MM.1S (cell line): Measurements from ENCODE around the gene PSD.
"Not testable (repeated sequence)": the region's sequence is repeated elsewhere in the genome, so short reads cannot be mapped to it uniquely, and the experiment has no call there.

ENCODE experiments used
- DNase-seq: peaks from one replicate; pipeline ENCODE4 v3.0.0-alpha.2; 2015
- H2AFZ ChIP-seq: fragments of 300-600 bp; sonication (generic); 2 replicates; pipeline ENCODE4 v1.6.0; 2016; ENCODE audit warnings: antibody characterized with exemption, low read length
- H3F3A ChIP-seq: fragments of 300-600 bp; sonication (generic); 2 replicates; pipeline ENCODE4 v1.6.1; 2016; ENCODE audit warnings: mild to moderate bottlenecking, antibody characterized with exemption, low read length, moderate library complexity, mixed read lengths; ENCODE audit not compliant: insufficient read depth
- H3K27ac ChIP-seq: fragments of 300-600 bp; sonication (generic); 2 replicates; pipeline ENCODE4 v1.5.1; 2016; ENCODE audit warnings: mild to moderate bottlenecking, low read length
- H3K27me3 ChIP-seq: fragments of 300-600 bp; sonication (generic); replicated peaks from 2 replicates; pipeline ENCODE4 v1.6.0; 2016; ENCODE audit warnings: low read length; ENCODE audit not compliant: insufficient read depth
- H3K36me3 ChIP-seq: fragments of 300-600 bp; sonication (generic); replicated peaks from 2 replicates; pipeline ENCODE4 v1.6.1; 2016; ENCODE audit warnings: mild to moderate bottlenecking, low read length, mixed read lengths; ENCODE audit not compliant: insufficient read depth
- H3K4me1 ChIP-seq: fragments of 300-600 bp; sonication (generic); 2 replicates; pipeline ENCODE4 v1.6.1; 2016; ENCODE audit warnings: low read length, mixed read lengths
- H3K4me2 ChIP-seq: fragments of 300-600 bp; sonication (generic); 2 replicates; pipeline ENCODE4 v1.6.0; 2016; ENCODE audit warnings: low read depth, low read length
- H3K4me3 ChIP-seq: fragments of 300-600 bp; sonication (generic); 2 replicates; pipeline ENCODE4 v1.5.1; 2016; ENCODE audit warnings: low read length, mixed read lengths
- H3K79me2 ChIP-seq: fragments of 300-600 bp; sonication (generic); 2 replicates; pipeline ENCODE4 v1.6.1; 2016; ENCODE audit warnings: mixed run types, low read length, mixed read lengths
- H3K9ac ChIP-seq: fragments of 300-600 bp; sonication (generic); 2 replicates; pipeline ENCODE4 v1.6.1; 2016; ENCODE audit warnings: low read length, mixed read lengths
- H3K9me2 ChIP-seq: fragments of 300-600 bp; sonication (generic); replicated peaks from 2 replicates; pipeline ENCODE4 v1.6.1; 2016; ENCODE audit warnings: mild to moderate bottlenecking, low read length, mixed read lengths; ENCODE audit not compliant: insufficient read depth
- H3K9me3 ChIP-seq: fragments of 300-600 bp; sonication (generic); replicated peaks from 2 replicates; pipeline ENCODE4 v1.6.1; 2016; ENCODE audit warnings: mild to moderate bottlenecking, low read length, mixed read lengths; ENCODE audit not compliant: insufficient read depth
- H4K20me1 ChIP-seq: fragments of 300-600 bp; sonication (generic); 2 replicates; pipeline ENCODE4 v1.6.1; 2016; ENCODE audit warnings: mild to moderate bottlenecking, low read length, moderate library complexity, mixed read lengths; ENCODE audit not compliant: insufficient read depth
- EZH2 ChIP-seq: fragments of 300-600 bp; sonication (generic); optimal IDR thresholded peaks from 2 replicates; pipeline ENCODE3; 2017; ENCODE audit warnings: low read depth, mild to moderate bottlenecking, antibody characterized with exemption, low read length, mixed read lengths
- EZH2phosphoT487 ChIP-seq: fragments of 300-600 bp; sonication (generic); IDR thresholded peaks from 2 replicates; pipeline ENCODE4 v1.6.1; 2018; ENCODE audit warnings: antibody characterized with exemption, low read length
- TF ChIP-seq, protein P1 (sequence below): fragments of 300-600 bp; sonication (generic); IDR thresholded peaks from 2 replicates; pipeline ENCODE4 v1.5.1; 2016; ENCODE audit warnings: antibody characterized with exemption, low read length, mixed read lengths

PSD gene

DNA sequence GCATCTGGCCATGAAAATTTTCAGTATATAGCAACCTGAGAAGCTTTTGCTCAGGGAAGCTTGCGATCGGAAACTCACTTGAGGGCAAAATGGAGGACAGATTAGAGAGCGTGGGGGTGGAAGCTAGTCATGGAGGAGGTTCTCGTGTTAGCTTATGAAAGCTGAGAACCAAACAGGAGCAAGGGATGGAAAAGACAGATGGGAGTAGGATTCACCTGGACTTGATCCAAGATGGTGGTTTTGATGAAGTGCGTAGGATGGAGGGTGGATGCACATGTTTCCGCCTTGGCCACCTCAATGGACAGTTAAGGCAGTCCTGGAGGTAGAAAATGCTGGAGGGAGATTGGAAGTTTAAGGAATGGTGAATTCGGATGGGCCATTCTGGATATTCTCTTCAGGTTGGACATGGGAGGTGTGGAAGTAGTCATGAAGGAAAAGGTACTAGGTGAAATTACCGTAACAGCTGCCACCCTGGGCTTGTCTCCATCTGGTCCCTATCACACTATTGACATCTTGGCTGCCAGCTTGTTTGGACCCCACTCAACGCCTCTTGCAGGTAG lies 39.1 kb upstream of the PSD start:
- Histone ChIP-seq H3K9me3 (no peaks in the 10 kb centered on the region), H3K79me2 (no peaks in the 10 kb centered on the region), H3K9ac (no peak overlapping the region), H3K4me2 (no peak overlapping the region), H3K4me1 (peaks cover 14% of the 10 kb centered on the region), H3K27me3 (no peaks in the 10 kb centered on the region), H3K4me3 (no peak overlapping the region), H3K9me2 (no peaks in the 10 kb centered on the region), H4K20me1 (no peaks in the 10 kb centered on the region), H3F3A (peaks cover 3% of the 10 kb centered on the region; the same call in 1 of the 2 replicates), H3K36me3 (no peaks in the 10 kb centered on the region), H2AFZ (no peak overlapping the region), H3K27ac (no peak overlapping the region)
- no peak for DNase-seq
- TF ChIP-seq, protein P1, sequence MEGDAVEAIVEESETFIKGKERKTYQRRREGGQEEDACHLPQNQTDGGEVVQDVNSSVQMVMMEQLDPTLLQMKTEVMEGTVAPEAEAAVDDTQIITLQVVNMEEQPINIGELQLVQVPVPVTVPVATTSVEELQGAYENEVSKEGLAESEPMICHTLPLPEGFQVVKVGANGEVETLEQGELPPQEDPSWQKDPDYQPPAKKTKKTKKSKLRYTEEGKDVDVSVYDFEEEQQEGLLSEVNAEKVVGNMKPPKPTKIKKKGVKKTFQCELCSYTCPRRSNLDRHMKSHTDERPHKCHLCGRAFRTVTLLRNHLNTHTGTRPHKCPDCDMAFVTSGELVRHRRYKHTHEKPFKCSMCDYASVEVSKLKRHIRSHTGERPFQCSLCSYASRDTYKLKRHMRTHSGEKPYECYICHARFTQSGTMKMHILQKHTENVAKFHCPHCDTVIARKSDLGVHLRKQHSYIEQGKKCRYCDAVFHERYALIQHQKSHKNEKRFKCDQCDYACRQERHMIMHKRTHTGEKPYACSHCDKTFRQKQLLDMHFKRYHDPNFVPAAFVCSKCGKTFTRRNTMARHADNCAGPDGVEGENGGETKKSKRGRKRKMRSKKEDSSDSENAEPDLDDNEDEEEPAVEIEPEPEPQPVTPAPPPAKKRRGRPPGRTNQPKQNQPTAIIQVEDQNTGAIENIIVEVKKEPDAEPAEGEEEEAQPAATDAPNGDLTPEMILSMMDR: no peak
- TF ChIP-seq EZH2 (no peak), EZH2phosphoT487 (no peak)

DNA sequence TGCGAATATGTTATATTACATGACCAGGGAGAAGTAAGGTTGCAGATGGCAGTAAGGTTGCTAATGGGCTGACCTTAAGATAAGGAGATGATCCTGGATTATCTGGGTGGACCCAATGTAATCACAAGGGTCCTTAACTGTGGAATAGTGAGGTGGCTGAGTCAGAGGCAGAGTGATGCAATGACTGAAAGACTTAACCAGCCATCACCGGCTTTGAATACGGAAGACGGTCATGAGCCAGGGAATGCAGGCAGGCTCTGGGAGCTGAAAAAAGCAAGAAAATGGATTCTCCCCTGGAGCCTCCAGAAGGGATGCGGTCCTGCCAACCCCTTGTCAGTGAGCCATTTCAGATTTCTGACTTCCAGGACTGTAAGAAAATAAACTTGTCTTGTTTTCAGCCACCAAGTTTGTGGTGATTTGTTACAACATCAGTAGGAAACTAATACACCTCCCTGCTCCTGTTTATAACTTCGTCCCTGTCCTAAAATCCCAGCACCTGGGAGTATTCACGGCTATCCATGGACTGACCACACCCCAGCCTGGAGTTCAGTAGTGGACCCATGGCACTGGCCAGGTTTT lies 37.4 kb upstream of the PSD start:
- Histone ChIP-seq H3K9ac (no peak overlapping the region), H3K27ac (no peak overlapping the region), H3K4me3 (no peak overlapping the region), H3K79me2 (peaks cover 10% of the 10 kb centered on the region), H3K4me2 (no peak overlapping the region), H3K4me1 (peaks cover 11% of the 10 kb centered on the region), H3K36me3 (no peaks in the 10 kb centered on the region), H4K20me1 (no peaks in the 10 kb centered on the region), H3F3A (peaks cover 3% of the 10 kb centered on the region; the same call in 1 of the 2 replicates), H2AFZ (no peak overlapping the region), H3K9me2 (no peaks in the 10 kb centered on the region), H3K9me3 (no peaks in the 10 kb centered on the region), H3K27me3 (no peaks in the 10 kb centered on the region)
- TF ChIP-seq, protein P1: no peak
- no peak for TF ChIP-seq EZH2
- no peak for TF ChIP-seq EZH2phosphoT487
- no peak for DNase-seq

DNA sequence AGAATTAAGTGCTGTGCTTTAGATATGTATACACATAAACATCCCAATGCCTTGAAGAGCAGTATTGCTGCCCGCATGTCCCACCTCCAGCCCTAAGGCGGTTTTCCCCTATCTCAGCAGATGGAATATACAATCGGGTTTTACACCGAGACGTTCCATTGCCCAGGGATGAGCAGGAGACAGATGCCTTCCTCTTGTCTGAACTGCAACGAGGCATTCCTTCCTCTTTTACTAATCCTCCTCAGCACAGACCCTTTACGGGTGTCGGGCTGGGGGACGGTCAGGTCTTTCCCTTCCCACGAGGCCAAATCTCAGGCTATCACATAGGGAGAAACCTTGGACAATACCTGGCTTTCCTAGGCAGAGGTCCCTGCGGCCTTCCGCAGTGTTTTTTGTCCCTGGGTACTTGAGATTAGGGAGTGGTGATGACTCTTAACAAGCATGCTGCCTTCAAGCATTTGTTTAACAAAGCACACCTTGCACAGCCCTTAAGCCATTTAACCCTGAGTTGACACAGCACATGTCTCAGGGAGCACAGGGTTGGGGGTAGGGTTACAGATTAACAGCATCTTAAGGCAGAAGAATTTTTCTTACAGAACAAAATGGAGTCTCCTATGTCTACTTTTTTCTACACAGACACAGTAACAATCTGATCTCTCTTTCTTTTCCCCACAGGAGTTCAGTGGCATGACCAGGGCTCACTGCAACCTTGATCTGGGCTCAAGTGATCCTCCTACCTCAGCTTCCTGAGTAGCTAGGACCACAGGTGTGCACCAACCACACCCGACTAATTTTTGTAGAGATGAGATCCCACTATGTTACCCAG lies 36.3 kb upstream of the PSD start:
- not testable (repeated sequence) for H4K20me1 ChIP-seq, H3K4me1 ChIP-seq, DNase-seq, H3K9me3 ChIP-seq, H3K27me3 ChIP-seq, H3K9me2 ChIP-seq, H3K36me3 ChIP-seq, H3K9ac ChIP-seq, H3F3A ChIP-seq, H3K27ac ChIP-seq, H3K4me3 ChIP-seq, H3K4me2 ChIP-seq, H2AFZ ChIP-seq
- peaks cover 12% of the 10 kb centered on the region for H3K79me2 ChIP-seq
